GM20000 (cell line): ENCODE results near the gene SRPX.

Experiments
- DNase-seq: peaks from one replicate; pipeline ENCODE4 v3.0.0; 2012; ENCODE audit warnings: low spot score
- TF ChIP-seq, protein P1 (sequence below): IDR thresholded peaks from 2 replicates; pipeline ENCODE4 v1.5.1; 2012; ENCODE audit warnings: mild to moderate bottlenecking, control low read depth; ENCODE audit errors: extremely low read depth, missing control alignments

The SRPX gene

DNA sequence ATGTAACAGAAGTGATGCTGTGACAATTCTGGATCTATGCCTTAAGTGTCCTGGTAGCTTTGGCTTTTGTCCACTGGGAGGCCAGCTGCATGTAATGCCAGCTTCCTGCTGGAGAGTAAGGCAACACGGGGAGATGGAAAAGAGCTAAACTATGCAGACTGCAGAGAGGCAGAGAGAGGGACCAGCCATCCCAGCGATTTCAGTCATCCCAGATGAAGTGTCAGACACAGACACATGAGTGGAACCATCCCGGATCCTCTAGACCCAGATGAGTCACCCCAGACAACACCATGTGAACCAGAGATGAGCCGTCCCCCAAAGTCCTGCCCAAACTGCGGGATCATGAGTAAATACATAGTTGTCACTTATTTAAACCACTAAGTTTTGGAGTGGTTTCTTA is 14.6 kb downstream of the SRPX start:
- no peak for DNase-seq
- TF ChIP-seq, protein P1, sequence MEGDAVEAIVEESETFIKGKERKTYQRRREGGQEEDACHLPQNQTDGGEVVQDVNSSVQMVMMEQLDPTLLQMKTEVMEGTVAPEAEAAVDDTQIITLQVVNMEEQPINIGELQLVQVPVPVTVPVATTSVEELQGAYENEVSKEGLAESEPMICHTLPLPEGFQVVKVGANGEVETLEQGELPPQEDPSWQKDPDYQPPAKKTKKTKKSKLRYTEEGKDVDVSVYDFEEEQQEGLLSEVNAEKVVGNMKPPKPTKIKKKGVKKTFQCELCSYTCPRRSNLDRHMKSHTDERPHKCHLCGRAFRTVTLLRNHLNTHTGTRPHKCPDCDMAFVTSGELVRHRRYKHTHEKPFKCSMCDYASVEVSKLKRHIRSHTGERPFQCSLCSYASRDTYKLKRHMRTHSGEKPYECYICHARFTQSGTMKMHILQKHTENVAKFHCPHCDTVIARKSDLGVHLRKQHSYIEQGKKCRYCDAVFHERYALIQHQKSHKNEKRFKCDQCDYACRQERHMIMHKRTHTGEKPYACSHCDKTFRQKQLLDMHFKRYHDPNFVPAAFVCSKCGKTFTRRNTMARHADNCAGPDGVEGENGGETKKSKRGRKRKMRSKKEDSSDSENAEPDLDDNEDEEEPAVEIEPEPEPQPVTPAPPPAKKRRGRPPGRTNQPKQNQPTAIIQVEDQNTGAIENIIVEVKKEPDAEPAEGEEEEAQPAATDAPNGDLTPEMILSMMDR = no peak

DNA sequence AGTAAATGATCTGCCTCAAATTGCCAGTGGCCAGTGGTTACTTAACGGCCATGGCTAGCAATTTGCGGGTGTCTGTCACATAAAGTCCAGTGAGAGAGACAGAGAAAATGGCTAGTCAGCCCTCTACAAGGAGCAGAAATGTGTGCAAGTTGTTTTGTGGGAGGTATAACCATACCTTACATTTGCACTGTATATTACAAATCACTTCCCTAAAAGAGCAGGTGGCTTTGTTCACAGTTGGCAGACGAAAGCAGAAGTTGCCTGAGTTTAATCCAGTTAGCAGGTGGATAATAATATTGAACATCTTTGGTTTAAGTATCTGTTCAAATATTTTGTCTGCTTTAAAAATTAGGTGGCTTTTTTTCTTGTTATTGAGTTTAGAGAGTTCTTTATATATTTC is 15.6 kb downstream of the SRPX start:
- TF ChIP-seq, protein P1 = no peak
- DNase-seq = no peak

DNA sequence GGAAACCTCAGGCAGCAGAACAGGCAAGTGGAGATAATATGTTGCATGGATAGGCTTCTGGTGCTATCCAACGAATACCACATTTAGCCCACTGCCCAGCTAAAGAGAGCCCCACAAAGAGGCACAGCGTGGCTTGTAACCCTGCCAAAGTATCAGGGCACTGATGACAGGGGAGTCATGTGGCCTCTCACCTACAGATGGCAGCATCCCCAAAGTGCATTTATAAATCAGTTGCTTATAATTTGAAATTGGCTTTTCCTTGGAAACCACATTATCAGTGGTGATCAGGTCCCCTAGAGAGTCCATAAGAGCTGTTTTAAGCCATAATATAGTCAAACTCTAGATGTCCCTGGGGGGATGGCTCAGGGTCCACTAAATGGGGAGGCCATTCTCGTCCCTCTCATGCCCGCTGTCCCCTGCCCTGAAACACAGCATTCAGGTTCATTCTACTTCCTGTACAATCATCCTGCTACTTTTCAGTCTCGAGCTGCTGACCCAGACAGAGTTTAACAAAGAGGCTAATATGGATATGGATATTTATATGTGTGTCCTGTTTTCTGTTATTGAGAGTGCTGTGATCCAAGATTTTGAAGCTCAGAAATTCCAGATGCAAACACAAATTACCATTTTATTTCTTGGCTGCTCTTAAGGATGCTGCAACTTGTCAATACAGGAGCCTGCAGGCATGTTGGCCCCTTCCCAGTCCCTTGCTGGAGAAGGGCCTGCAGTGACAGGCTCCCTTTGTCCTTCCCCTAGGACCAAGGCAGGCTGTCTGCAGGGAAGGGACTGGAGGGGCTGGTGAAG is 28.5 kb downstream of the SRPX start:
- DNase-seq = no peak
- TF ChIP-seq, protein P1 = no peak

DNA sequence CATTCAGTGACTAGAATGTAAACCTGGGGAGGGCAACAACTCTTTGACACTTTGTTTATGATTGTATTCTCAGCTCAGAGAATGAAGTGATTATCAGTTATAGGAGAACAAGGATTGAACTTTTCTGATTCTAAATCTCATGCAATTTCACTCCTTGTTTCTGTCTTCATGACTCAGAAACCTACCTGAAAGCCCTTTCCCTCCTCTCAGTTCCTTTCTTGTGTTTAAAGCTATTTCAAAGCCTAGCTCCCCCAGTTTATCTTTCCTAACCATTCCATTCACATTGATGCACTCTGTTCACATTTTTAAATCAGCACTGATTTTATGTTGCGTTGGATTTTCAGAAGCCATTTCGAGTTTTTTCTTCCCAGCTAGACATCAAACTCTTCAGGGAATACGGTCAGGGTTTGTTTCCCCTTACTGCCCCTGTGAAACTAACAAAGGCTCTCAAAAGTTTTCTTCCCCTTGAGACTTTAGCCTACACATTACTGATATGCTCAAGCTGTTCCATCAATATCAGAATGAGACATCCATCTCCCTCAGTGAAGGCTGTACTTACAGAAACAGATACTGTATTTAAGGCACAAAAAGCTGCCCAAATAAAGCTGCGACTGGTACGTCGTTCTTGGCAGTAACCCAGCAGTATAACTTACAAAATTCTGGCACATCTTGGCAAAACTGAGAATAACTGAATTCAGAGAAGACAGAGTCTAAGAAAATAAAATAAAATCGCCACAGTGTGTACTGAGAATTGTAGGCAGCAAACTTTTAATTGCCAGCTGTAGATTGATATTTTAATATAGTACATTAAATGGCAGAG is 31.0 kb downstream of the SRPX start:
- no peak for DNase-seq
- TF ChIP-seq, protein P1 = no peak

DNA sequence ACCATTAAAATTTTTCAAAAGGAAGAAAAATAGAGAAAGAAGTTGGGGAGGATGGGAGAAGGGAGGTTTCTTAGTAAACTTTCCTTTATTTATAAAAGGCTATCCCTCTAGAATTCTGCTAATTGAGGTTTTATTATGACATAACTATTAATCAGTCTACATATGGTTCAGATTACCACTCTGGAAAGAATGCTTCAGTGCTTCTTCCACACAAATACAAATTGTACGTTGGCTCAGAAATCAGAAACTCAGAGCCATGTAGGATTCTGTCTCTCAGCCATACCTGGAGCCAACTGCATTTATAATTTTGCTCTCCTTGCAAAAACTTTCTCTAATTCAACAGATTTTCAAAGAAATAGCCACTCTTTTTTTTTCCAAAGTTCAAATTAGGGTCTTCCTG is 37.1 kb downstream of the SRPX start:
- TF ChIP-seq, protein P1 = no peak
- DNase-seq = no peak

DNA sequence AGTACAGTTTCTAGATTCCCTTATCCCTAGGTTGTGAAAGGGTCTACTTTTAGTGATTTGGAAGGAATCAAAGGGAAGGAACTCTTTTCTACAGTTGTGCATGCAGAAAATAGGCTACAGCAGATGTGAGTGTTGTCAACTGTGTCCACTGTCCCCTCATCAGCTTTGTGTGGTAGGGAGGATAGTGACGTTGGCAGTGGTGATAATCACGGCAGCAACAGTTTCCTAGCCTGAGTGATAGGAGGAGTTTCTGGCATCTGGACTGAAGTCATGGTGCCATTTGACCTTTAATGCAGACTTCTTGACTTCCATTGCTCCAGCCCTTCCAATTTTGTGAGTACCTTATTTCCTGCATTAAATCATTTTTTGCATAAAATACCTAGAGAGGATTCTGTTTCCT is 39.3 kb downstream of the SRPX start:
- no peak for DNase-seq
- TF ChIP-seq, protein P1 = no peak

DNA sequence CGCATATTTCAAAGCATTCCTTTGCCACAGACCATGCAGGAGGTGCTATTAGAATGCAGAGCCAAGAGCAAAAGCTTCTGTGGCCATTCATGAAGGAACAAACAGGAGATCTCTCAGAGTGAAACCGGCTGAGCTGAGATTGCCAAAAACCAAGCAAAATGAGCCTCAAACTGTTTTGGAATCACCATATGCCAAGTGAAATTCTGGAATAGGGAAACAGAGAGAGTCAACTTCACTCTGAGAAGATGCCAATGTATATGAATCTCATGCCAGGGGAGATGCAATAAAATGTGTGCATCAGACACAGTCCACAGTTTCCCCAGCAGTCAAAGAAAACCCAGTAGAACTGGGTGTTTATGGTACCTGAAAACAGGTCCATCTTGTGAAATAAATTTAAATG is 42.3 kb downstream of the SRPX start:
- TF ChIP-seq, protein P1 = no peak
- no peak for DNase-seq
